Islet of Langerhans (tissue), 1 donor: ENCODE data around the gene ARVCF.

ENCODE experiments used
- FAIRE-seq: peaks from one replicate; lab custom pipeline; 2011; peaks lifted over from hg19 to GRCh38; lab: Jason Lieb, UNC

The ARVCF gene

DNA sequence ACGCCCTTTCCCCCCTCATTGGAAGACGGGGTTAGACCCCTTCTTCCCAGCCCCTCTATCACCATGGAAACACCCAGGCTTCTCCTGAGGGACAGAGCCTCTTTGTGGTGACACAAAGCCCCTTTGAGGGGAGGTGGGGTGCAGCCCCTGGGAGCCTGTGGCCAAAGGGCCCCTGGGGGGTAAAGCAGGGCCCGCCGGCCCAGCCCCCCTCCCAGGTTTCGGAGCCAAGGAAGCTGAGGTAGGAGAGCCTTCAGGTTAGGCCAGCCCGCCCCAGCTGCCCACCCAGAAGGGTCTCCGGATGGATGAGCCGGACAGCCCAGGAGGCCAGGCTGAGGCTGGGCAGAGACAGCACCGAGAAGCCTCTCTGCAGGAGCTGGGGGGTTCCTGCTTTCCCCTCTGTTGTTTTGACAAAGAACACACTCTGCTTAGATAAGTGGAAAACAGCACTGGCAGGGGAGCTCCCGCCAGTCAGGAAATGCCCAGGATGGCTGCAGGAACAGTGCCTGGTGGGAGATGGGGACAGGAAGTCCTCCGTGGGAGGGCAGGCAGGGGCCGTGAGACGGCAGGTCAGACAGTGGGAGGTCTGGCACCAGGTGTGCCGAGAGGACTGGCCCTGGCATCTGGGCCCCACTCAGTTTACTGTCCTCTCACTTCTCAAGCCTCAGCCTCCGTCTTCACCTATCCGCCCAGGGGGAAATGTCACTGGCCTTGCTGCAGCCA lies 18.2 kb downstream of the ARVCF start:
- FAIRE-seq, result no peak

DNA sequence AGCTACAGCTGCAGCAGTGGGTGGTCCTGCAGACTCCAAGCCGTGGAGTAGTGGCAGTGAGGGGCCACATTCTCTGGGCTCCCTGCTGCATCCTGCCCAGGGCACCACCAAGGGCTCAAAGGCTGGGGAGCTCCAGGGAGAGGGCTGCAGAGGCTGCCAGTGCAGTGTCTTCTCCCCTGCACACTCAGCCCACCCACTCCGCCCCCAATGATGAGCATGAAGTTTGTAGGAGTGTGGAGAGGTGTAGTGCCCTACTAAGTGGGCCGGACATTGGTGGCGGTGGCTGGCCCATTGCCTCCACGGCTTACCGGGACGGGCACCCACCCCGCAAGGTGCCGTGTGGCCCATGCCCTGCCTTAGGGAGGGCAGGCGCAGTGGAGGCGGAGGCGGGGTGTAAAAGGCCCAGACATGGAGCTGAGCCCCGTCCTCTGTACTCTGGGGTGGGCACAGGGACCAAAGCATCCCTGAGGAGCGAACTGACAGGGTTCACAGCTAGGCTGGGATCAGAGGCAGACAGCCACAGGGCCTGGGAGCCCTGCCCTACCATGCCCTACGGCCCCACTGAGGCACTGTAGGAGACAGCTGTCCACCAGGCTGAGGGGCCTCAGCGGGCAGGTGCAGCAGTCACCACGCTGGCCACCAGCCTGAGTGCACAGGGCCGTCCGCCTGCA lies 18.9 kb downstream of the ARVCF start:
- no peak for FAIRE-seq

GRCh38 chr22:19996694-19997384 lies 19.8 kb downstream of the ARVCF start:
- no peak for FAIRE-seq

GRCh38 chr22:19995611-19996339 lies 20.8 kb downstream of the ARVCF start:
- no peak for FAIRE-seq

- no peak for FAIRE-seq
Measured at GRCh38 chr22:19994851-19995610, 21.6 kb downstream of the ARVCF start.

GRCh38 chr22:19993926-19994325 lies 22.7 kb downstream of the ARVCF start:
- no peak for FAIRE-seq

DNA sequence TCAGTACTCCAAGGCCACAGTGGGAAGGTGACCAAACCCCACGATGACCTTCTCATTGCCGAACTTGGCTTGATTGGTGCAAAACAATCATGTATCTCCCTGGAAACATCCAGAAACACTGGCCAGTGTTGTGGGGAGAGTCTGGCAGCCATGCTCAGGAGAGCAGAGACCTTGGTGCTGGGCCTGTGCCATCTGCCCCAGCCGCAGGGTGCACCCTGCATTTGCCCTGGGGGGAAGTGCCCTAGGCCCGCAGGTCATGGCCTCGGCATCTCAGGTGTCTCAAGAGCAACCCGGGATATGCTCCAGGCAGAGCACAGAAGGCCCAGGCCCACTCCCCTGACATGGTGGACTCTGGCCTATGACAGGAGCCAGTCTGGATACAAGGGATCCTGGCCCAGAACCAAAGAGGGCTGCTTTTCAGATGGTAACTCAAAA lies 23.7 kb downstream of the ARVCF start:
- no peak for FAIRE-seq

DNA sequence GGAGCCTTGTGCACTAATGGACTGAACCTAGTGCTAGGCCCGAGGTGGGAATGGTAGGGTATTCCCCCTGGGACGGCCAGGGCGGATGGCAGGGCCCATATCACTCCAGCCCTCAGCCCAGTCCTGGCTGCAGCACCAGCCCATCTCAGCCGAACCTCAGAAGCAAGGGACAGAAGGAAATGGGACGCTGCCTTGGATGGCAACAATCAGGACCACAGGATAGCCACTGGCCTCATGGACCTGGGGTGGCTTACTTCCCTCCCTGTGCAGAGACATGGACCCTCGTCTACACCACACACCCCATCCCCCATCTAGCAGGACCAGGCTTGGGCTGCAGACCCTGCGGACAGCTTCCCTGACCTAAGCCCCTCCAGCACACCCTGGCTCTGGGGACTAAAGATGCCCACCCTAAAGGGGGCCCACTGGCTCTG lies 24.1 kb downstream of the ARVCF start:
- FAIRE-seq, result no peak

DNA sequence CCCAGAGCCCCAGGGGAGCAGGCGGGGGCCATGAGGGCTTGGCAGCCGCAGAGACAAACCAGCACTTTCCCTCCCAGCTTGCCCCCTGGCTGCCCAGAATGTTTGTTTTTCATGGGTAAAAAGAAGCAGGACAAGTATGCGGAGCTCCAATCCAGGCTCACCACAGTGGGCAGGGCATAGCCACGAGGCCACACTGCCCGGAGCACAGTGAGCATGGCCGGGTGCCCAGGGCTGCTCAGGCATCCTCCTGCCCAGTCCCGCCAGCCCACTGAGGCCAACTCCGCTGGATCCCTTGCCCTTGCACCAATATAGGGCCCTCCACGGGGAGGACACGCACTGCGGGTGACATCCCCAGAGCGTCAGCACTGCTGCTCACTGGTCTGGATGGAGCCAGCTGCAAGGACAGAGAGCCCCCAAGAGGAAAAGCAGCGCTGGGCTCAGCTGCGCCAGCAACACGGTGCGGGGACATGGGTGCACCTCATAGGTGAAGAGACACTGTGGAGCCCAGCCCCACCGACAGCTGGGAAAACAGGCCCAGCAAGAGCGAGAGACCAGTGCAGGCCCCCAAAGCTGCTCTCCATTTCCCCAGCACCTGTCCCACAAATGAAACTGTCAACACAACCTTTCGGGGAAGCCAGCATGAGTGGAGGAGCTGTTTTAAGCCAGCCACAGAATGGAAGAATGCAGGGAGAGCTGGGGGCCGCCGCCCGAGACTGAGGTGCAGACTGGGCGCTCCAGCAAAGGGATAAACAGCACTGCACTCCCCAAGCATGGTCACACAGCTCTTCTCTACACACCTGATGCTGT lies 24.8 kb downstream of the ARVCF start:
- FAIRE-seq, result no peak

DNA sequence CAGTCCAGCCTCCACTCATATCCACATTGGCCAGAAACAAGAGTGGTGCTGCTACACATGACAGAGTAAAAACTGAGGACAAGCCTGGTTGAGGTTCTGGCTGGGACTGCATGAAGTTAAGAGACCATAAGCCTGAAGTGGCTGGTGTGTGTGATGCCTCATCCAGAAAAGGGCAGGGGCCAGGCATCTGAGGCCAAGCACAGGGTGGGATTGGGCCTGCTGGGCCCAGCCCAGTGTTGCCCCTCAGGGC lies 25.3 kb downstream of the ARVCF start:
- no peak for FAIRE-seq

GRCh38 chr22:19990609-19991394 lies 25.8 kb downstream of the ARVCF start:
- FAIRE-seq, result no peak

GRCh38 chr22:19990188-19990587 lies 26.4 kb downstream of the ARVCF start:
- FAIRE-seq, result no peak

DNA sequence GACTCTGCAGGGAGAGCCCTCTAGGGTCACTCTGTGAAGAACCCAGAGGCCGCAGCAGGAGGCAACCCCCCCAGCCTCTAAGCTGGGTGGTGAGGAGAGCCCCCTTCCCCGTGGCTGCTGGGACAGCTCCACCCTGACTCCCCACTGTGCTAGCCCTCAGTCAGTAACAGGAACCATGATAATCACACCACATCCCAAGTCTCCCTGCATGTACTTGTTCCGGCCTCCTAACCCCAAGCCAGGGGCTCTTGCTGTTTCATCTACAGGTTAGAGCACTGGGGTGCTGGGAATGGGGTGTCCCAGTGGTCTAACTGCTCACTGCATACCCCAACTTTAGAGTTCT lies 26.9 kb downstream of the ARVCF start:
- no peak for FAIRE-seq

- FAIRE-seq, result no peak
Measured at GRCh38 chr22:19988965-19989724, 27.5 kb downstream of the ARVCF start.

- FAIRE-seq, result no peak
Measured at GRCh38 chr22:19988331-19988808, 28.3 kb downstream of the ARVCF start.

DNA sequence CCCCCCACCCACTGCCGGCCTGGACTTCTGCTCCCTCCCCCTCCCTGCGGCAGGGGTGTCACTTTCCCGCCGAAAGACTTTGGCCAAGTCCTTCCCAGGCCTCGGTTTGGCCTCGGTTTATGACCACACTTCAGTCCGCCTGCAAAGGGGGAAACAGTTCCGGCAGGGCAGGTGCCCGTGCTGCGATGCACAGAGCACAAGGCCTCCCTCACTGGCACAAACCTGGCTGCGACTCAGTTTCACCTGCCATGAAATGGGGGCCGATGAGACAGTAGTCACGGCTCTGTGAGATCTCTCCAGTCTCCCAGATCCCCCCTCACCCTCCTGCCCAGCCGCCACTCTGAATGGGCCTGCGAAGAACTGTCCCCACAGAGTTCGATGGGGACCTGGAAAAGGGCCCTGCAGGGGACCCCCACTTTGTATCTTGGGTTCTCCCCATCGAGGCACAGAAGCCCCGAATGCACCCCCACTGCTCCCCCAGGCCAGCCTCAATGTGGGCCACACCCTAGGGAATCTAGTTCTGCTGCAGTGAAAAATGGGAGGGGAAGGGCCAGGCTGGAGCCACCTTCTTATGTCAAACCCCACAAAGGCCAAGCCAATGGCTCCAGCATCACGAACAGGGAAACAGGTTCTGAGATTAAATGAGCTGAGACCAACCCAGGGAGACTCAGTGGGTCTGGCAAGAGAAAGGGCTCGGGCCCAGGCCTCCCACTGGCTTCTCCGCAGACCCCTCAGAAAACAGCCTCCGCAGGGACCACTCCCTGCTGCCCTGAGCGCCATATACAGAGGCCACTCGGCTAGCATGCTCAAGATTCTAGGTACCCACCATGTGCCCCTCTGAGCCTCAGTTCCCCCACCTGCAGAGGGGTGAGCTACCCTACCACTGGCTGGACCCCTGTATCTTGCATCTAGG lies 29.0 kb downstream of the ARVCF start:
- FAIRE-seq, result no peak

DNA sequence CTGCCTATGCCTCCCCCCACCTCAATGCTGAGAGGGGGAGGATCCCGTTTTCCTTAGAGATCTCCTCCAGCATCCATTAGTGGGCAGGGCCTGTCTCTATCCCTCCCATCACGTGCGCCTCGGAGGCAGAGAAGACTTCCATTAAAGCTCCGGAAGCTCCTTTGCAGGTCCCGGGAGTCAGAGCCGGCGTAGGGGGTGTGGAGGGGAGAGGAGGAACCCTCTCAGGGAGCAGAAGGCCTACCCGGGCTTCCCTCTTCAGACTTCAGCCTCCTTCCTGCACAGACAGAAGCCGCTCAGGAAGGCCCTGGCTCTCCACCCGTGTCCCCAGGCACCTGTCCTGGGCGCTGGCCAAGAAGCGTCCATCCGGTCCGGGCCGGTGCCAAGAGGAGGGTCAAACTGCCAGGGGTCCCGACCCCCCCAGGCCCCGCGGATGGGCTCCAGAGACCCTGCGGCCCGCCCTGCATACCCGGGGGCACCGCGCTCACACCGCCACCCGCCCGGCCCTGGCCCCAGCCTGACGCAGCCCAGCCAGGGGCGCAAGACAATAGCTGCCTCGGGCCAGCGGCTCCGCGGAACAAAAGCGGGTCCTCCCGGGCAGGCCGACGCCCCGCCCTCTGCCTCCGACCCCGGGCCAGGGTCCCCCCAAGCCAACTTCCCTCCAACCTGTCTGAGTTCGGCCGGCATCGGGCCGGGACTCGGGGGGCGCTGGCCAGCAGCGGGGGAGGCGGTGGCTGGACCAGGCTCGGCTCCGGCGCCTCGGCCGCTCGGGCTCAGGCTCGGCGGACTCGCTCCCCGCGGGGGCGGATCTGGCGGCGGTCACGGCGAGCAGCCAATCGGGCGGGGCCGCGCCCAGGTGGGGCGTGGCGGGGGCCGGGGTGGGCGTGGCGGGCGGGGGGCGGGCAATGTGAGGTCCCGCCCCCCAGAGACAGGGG lies 29.9 kb downstream of the ARVCF start:
- FAIRE-seq, result no peak

DNA sequence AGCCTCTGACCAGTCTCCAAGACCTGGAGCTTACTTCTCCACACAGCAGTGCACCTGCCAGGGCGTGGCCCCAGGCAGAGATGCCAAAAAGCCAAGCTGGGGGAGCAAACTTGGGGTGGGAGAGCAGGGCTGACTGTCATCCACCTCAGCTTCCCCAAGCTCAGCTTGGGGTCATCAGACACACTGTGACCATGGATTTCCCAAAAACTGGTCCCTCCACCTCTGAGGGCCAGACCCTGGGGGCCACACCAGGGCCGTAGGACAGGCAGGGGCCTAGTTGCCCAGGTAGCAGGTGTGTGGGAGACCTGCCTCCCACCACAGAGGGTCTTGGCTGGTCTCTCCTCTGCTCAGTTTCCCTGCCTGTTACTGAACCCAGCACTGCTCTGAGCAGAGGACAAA lies 30.6 kb downstream of the ARVCF start:
- no peak for FAIRE-seq
